Left colon (tissue), 2 donors: ENCODE measurements around the gene IPO5. TPM values are rescaled to one million over a fixed set of nuclear protein-coding genes. Genes with fewer than 3 reads are reported as not detected.

Source experiments
- ATAC-seq: fragments of 200-7000 bp; cut with Tn5 transposase; one replicate; pipeline ENCODE4 v1.9.1; 2020; ENCODE audit warnings: mild to moderate bottlenecking, moderate library complexity
- DNase-seq, 2 donors: peaks; one replicate each; pipeline ENCODE4 v3.0.0-alpha.2; 2020
- intact Hi-C, 2 donors: fragments of 100-400 bp; cut with DNase I in 1 of 2; cut with micrococcal nuclease in 1 of 2; formaldehyde crosslinking; loops; one replicate each; pipeline versions ENCODE4 v1.11.2 to v1.14.0; 2022; cut with DNase I, micrococcal nuclease
- long read RNA-seq: library from polyadenylated mRNA; unstranded; transcript quantifications from one replicate; pipeline ENCODE4 v2.0.0, GENCODE V29; 2021
- total RNA-seq, 2 donors: library from RNA; stranded (reverse); fragmentation: NEBNext Ultra II Directional; extraction: Animal tissue kit (Norgen Biotek cat#: 25700); gene quantifications; one replicate each; pipeline ENCODE4 v1.2.1, GENCODE V29; 2021
- donor health status: DM: no; HTN: no; CAD: no.
- donor health status: DM: yes; HTN: yes; CAD: no.

IPO5 gene
- total RNA-seq = 10 to 100 TPM; 48.9 to 59.7 TPM
- long read RNA-seq, transcript IPO5-222 (26 exons, 3,419 nt) = major isoform, 14 of 36 reads
- long read RNA-seq, partial matches to known transcripts = 22 of 36 reads
- long read RNA-seq, other reads (novel, unspliced or antisense) = 0 of 36 reads

DNA sequence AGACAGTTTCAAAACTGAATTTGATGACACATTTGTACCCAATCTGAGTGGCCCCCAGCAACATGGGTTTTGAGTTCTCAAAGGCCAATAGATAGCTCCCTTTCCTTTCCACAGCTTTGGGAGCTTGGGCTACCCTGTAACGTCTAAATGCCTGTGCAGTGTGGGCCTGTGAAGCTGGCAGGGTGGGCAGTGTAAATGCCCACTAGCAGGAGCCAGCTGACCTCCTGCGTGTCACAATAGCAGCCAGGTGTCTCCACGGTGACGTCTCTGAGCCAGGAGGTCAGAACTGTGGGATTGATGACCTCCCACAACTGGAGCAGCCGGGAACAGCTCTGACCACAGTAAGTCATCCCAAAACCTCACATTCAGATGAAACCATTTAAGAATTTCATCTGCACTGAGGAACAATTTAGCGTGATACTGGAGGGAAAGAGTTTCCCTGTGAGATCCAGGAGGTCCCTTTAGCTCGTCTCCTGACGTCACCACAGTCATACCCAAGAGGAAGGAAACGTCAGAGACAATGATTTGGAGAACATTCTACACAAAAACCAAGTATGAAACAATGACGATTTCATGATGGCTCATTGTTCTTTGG, at the start of gene IPO5:
TSS of gene IPO5 (plus strand) at position 300 of the 595 bp plus-strand sequence. CDS start 23,022 bp downstream, outside the sequence.
- no peak for DNase-seq
- intact Hi-C loops = no loop called here
- ATAC-seq = no peak

DNA sequence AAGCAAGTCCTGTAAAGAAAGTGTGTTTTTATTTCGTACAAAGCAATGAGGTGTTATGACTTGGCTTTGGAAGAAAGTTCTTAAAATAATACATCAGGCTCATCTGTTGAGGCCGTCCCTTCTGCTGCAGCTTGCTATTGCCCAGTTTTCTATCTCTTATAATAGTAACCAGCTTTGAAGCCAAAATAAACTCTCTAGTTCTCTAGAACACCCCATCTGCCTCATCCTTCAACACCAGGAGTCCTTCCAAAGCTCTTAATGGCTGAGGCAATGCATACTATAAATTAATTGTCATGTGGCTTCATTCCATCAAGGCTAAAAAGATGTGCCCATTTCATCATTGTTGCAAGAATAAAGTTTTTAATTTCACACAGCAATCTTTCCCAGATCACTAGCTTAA, 49.4 kb upstream of the IPO5 start:
- ATAC-seq (no peak), DNase-seq (no peak)
- intact Hi-C loops = no loop called here

DNA sequence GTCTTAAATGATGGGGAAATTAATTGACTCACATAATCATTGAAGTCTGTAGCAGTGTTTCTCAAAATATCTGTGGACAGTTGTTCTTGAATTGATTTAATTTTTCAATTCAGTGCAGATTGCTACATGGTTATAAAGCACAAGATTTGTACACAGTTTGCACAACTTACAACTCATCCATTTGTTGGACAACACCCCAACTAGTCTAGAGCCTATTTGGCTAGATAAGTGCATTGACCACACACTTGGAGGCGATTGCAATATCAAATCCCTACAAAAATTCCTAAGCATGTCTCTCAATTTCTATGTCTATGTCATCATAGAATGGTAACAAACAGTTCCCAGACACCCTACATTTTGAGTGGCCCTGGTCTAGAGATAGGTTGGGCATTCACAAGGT, 48.0 kb upstream of the IPO5 start:
- ATAC-seq (no peak), DNase-seq (no peak)
- intact Hi-C loops = no loop called here

DNA sequence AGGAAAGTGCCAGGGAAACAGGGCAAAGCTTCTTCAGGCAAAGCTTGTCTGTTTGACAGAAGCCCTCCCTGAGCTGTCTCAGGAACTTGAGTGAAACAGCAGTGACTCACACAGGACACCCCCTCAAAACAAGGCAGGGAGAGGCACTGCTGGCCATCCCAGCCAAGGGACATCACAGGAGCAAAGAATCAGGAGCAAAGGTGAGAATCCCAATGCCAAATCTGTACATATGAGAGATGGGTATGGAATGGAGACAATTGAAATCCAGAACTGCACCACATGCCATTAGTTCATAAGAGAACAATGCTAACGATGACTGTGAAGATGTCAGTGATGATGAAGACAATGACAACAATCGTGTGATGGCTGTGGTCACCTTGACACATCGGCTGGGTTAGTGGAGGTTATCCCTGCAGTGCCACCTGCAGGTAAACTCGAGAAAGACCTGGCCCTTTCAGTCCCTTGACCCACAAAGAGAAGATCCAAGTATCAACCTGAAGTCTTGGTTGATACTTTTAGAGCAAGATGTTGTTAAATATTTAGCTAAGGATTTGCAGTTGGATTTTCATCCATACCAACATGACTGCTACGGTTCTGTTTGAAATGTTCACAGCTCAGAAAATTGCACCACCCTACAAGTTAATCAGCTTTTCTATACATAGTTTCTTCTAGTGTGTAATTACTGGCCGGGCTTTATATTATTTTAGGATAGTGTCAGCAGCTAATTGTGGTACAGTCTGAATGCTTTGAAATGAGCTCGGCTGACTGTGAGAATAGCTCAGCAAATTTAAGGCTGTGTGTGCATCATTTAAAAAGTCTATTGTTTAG, 42.0 kb upstream of the IPO5 start:
- ATAC-seq = no peak
- intact Hi-C loops = no loop called here

DNA sequence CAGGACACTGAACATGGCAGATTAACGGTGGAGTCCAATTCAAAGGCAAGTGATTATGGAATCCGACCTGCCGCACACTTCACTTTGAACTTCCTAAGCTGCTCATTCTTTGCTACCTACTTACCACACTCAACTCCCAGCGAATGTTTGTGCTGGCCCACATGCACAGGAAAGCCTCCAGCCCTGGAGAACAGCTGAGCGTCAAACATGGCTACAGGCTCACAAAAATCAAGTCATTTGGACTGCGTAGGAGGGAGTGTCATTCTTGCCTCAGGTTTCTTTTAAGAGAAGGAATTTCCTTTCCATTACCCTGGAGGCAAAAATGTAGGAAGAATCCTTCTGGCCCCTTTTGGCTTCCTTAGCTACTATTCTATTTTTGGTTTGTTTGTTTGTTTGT, 41.3 kb upstream of the IPO5 start:
- ATAC-seq = no peak
- intact Hi-C loops = no loop called here
- DNase-seq = no peak

More for the DNA sequence above, 42.0 kb upstream of the IPO5 start:
- DNase-seq = peak in 1 of 2 donors; percentile 4

DNA sequence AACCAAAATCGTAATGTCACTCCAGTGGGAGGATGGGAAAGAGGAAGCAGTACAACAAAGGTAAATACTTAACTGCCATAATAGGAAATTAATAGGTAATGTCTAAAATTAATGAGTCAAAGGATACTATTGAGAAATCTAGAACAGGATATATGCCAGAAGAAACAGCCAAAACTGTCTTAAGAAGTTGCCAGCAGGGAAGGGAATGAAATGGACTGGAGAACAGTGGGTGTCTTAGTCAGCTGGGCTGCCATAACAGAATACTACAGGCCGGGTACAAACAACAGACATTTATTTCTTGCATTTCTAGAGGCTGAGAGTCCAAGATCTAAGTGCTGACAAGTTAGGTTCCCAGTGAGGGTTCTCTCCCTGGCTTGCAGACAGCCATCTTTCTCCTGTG, 40.3 kb upstream of the IPO5 start:
- no peak for DNase-seq
- intact Hi-C loops = no loop called here
- ATAC-seq = no peak

DNA sequence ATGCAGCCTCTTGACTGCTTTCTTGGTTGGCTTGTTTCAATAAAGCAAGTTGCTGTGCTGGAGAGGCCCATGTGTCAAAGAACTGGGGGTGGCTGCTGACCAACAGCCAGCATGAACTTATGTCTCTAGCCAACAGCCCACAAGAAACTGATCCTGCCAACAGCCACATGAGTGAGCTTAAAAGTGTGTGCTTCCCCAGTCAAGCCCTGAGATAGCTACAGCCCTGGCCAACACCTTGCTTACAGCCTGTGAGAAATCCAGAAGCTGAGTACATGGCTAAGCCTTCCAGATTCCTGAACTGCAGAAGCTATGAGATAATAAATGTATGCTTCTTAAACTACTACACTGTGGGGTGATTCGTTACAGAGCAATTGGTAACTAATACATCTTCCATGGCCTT, 38.9 kb upstream of the IPO5 start:
- intact Hi-C loops = no loop called here
- ATAC-seq (no peak), DNase-seq (no peak)

DNA sequence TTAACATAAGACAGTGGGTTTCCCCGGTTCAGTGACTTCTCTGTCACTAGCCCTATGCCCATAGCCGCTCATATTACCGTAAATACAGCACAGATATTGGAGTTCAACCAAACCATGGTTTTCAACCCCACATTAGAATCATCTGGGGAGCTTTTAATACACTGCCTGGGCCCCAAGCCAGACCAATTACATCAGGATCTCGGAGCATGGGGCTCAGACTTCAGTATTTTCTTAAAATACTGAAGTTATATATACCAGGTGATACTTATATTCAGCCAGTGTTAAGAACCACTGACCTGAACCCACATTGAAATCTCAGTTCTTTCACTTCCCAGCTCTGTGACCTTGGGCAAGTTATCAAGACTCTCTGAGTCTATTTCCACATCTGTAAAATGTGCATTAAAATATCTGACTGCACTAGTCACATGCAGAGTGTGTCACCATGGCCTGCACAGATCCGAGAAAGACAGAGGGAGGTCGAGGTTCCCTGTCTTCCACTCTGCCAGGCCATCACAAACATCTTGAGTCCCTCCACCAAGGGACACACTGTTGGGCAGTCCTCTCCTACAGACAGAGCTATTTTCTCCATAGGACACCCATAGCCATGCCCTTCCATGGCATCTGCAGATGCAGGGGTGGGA, 32.2 kb upstream of the IPO5 start:
- intact Hi-C loops = no loop called here
- ATAC-seq (no peak), DNase-seq (no peak)

DNA sequence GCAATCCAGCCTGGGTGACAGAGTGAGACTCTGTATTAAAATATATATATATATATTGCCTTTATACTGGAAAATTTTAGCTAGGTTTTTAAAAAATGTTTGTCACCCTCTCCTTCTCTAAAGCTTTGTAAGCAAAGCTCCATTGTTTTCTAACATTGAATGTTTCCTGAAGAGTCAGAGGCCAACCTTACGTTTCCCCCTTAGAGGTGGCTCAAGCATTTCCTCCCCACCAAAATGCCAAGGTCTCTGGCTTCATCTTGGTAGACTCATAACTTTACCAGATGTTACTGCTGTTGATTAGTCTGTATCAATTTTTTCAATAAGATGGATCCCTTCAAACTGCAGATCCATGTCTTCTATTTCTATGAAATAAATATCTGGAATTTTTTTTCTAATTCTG, 25.2 kb upstream of the IPO5 start:
- intact Hi-C loops = no loop called here
- DNase-seq (no peak), ATAC-seq (no peak)

DNA sequence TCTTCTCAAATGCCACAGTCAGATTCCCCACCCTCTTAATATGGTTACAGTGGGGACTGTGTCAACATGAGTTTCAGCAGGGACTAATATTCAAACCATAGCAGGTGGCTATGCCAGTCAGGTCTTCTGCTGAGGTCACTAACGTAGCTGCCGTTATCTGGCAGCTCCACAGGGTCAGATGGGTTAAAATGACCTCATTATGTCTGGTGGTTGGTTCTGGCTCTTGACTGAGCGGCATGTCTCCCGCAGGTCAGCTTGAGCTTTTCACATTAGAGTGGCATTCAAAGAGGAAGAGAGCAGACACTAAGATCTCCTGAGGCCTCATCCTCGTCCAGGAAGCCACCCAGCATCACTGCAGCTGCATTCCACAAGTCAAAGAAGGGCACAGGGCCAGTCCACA, 21.4 kb upstream of the IPO5 start:
- ATAC-seq (no peak), DNase-seq (no peak)
- intact Hi-C loops = no loop called here

DNA sequence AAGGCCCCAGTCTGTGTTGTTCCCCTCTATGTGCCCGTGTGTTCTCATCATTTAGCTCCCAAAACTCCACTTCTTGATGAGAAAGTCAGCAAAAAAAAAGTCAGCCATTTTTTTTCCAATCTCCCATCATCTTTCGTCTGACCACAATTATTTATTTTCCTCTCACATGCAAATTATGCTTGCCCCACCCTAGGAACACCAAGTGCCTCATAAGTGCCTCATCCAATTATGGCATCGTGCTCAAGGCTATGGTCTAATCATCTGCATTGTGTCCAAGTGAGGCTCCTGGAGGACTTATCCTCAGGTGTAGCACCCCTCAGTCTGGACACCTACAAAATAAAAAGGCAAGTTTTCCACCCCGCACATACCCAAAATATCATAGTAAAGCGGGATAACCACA, 20.8 kb upstream of the IPO5 start:
- ATAC-seq = no peak
- intact Hi-C loops = no loop called here
- DNase-seq = no peak

DNA sequence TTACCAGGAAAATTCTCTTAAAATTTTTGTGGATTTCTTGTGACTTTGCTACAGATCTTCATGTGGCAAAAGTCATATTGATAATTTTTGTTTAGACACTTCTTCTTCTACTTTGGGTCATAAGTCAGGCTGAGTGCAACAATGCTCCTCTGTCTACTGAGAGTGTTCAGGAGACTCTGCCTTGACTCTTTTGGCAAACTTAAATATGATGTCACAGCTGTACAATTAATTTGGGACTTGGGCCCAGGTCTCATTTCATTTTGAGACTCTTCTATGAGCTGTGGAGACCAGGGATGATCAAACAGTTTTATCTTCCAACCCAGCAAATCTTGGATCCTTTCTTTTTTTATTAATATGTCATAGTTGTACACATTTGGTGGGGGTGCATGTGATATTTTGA, 19.7 kb upstream of the IPO5 start:
- ATAC-seq = no peak
- no peak for DNase-seq
- intact Hi-C loops = no loop called here

DNA sequence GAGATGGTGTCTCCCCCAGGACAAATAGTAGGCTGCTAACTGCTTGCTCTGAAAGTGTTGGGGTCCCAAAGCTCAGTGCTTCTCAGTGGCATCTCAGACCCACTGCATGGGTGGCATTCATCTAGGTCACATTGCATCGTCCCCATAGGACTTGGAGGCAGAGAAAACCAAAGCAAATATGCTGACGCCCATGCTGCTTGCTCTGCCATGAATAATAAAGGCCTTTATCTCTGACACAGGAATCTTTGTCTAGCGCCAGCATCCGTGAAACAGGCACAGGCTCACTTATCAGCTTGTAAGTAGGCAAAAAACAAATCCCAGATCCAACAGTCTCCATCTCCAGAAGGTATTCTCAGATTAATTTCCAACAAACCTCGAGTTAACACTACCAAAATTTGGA, 18.9 kb upstream of the IPO5 start:
- no peak for DNase-seq
- intact Hi-C loops = no loop called here
- no peak for ATAC-seq

DNA sequence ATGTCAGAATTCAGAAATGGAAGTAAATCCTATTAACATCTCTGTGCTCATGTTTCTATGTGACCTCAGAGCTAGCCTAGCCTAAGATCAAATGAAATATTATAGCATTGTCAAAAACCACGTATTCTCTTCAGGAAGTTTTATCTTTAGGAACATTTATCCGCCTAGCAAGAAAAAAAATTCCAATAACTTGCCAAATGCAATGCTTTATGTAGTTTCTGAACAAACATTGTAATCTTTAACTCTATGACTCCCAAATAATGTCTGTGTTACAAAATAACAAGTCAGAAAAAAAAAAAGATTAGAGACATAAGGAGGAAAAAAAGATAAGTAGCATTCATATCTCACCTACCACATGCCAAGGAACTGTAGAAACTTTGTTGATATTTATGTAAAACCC, 18.4 kb upstream of the IPO5 start:
- intact Hi-C loops = no loop called here
- ATAC-seq = no peak
- DNase-seq = no peak

DNA sequence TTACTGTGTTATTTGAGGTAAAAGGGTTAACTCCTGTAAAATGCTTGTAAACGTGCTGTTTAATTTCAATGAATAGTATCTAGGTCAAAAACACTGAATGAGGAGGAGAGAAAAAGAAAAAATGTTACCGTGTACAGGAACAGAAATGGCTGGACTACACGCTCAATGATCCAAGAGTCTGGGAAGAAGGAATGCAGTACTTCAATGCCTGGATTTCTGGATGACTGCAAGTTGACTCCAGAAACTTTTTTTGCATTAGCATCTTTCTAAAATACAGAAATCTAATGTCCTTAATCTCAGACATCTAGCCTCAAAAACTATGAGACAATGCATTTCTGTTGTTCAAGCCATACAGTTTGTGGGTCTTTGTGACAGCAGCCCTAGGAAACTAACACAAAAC, 17.4 kb upstream of the IPO5 start:
- DNase-seq (no peak), ATAC-seq (no peak)

DNA sequence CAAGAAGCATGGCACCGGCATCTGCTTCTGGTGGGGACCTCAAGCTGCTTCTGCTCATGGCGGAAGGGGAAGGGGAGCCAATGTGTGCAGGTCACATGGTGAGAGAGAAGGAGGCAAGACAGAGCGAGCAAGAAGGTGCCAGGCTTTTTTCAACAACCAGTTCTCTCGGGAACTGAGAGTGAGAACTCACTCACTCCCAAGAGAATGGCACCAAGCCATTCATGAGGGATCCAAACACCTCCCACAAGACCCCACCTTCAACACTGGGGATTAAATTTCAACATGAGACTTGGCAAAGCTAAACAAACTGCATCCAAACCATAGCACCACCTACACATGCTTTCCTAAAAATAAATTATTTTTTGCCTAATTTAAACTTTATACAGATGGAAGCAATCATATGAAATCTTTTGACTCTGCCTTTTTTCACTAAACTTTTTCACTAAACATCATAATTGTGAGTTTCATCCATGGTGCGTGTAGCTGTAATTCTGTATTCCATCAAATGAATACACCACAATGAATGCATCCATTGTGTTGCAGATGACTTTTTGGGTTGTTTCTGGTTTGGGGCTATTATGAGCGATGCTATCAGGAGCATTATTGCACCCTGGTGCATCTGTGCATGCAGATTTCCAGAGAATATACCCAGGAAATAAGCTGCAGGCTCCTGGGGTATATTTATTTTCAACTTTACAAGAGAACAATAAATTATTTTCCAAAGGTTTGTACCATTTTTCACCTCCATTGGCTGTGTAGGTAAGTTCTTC, 14.6 kb upstream of the IPO5 start:
- intact Hi-C loops = no loop called here
- DNase-seq (no peak), ATAC-seq (no peak)

More for the DNA sequence above, 17.4 kb upstream of the IPO5 start:
- intact Hi-C loops = no loop called here

DNA sequence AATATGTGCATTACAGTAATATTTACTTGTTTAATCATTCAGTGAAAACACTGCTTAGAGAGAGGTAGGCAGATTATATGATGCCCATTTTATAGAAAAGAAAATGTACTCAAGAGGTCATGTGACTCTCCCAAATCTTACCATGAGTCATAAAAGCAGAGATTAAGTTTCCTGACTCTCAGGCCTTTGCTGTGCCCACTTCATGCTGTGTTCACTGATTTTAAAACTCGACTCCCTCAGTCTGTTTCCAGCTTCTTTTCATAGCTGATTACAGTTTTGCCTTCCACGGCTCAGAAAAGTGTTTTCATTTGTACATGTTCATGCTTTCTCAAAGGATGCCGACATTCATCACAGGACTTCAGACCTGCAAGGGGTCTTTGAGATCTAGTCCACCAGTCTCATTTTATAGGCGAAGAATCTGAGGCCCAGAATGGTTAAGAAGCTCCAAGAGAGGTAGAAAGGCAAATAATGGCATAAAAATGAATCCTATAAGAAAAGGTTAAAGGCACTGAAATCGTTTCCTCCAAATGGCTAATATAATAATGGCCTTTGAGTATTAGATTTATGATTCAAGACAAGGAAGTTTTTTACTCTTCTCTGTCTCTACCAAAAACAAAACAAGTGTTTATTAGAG, 9.0 kb upstream of the IPO5 start:
- ATAC-seq = no peak
- no peak for DNase-seq
- intact Hi-C loops = no loop called here

DNA sequence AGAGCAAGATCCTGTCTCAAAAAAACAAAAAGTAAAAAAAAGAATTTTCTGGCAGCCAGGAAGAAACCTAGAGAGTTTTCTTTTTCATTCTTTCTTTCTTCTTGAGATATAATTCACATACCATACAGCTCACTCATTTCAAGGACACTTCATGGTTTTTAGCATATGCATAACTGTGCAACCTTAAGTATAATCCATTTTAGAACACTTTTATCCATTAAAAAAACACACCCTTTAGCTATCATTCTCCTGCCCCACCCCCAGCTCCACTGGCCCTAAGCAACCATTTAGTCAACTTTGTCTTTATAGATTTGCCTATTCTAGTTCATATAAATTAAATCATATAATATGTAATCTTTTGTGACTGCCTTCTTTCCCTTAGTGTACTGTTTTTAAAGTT, 8.1 kb upstream of the IPO5 start:
- no peak for ATAC-seq
- DNase-seq = no peak
- intact Hi-C loops = no loop called here
